Duodenal mucosa (tissue), 2 donors: ENCODE data around the gene SLC35D2.

Experiments used
- H3K27ac ChIP-seq: one replicate; pipeline ENCODE4 v1.7.0; 2013; ENCODE audit warnings: low read depth, low read length
- H3K27me3 ChIP-seq, 2 donors: one replicate each; pipeline ENCODE4 v1.7.0; 2013; ENCODE audit warnings: low read length in 2 of 2, control low read depth in 1 of 2; ENCODE audit not compliant: insufficient read depth in 2 of 2, control insufficient read depth in 1 of 2
- H3K36me3 ChIP-seq, 2 donors: one replicate each; pipeline ENCODE4 v1.7.0; 2013; ENCODE audit warnings: low read length in 2 of 2, control low read depth in 1 of 2; ENCODE audit not compliant: insufficient read depth in 2 of 2, control insufficient read depth in 1 of 2
- H3K4me1 ChIP-seq, 2 donors: one replicate each; pipeline ENCODE4 v1.7.0; 2013; ENCODE audit warnings: low read length in 2 of 2, control low read depth in 1 of 2; ENCODE audit not compliant: insufficient read depth in 2 of 2, control insufficient read depth in 1 of 2
- H3K4me3 ChIP-seq, 2 donors: one replicate each; pipeline ENCODE4 v1.7.0; 2013; ENCODE audit warnings: low read length in 2 of 2, low read depth in 1 of 2
- H3K9ac ChIP-seq, 2 donors: one replicate each; pipeline ENCODE4 v1.7.0; 2013; ENCODE audit warnings: low read length in 2 of 2, low read depth in 1 of 2
- H3K9me3 ChIP-seq, 2 donors: one replicate each; pipeline ENCODE4 v1.7.0; 2013; ENCODE audit warnings: low read length in 2 of 2, control low read depth in 1 of 2; ENCODE audit not compliant: control insufficient read depth in 1 of 2

The SLC35D2 gene

GRCh38 chr9:96399325-96399633 lies 15.8 kb upstream of the SLC35D2 start:
- no peaks in the 10 kb centered on the region for H3K27me3 ChIP-seq
- H3K4me3 ChIP-seq, result no peak overlapping the region
- peaks cover 0 to 3% of the 10 kb centered on the region in 2 donors for H3K9me3 ChIP-seq
- H3K4me1 ChIP-seq, result no peaks in the 10 kb centered on the region
- no peak overlapping the region for H3K9ac ChIP-seq
- no peak overlapping the region for H3K27ac ChIP-seq
- no peaks in the 10 kb centered on the region for H3K36me3 ChIP-seq

- Histone ChIP-seq H3K27ac (no peak overlapping the region), H3K9ac (no peak overlapping the region)
These were observed 15.2 kb upstream of the SLC35D2 start for GRCh38 chr9:96398582-96399324.

GRCh38 chr9:96395964-96396363 lies 12.5 kb upstream of the SLC35D2 start:
- Histone ChIP-seq H3K4me3 (no peak overlapping the region), H3K9ac (no peak overlapping the region), H3K27me3 (no peaks in the 10 kb centered on the region), H3K4me1 (peaks cover 12 to 15% of the 10 kb centered on the region in 2 donors), H3K36me3 (no peaks in the 10 kb centered on the region), H3K9me3 (peaks cover 0 to 2% of the 10 kb centered on the region in 2 donors), H3K27ac (no peak overlapping the region)

More at GRCh38 chr9:96398582-96399324, 15.2 kb upstream of the SLC35D2 start:
- H3K4me3 ChIP-seq, result no peak overlapping the region
- no peaks in the 10 kb centered on the region for H3K36me3 ChIP-seq
- peaks cover 0 to 3% of the 10 kb centered on the region in 2 donors for H3K9me3 ChIP-seq
- no peaks in the 10 kb centered on the region for H3K27me3 ChIP-seq
- H3K4me1 ChIP-seq, result no peaks in the 10 kb centered on the region

GRCh38 chr9:96394832-96395496 lies 11.5 kb upstream of the SLC35D2 start:
- no peak overlapping the region for H3K4me3 ChIP-seq
- H3K4me1 ChIP-seq, result peaks cover 21 to 25% of the 10 kb centered on the region in 2 donors
- H3K27me3 ChIP-seq, result no peaks in the 10 kb centered on the region
- H3K27ac ChIP-seq, result no peak overlapping the region
- no peak overlapping the region for H3K9ac ChIP-seq
- no peaks in the 10 kb centered on the region for H3K36me3 ChIP-seq
- no peaks in the 10 kb centered on the region for H3K9me3 ChIP-seq

GRCh38 chr9:96392263-96392662 lies 8.8 kb upstream of the SLC35D2 start:
- Histone ChIP-seq H3K9ac (peak overlapping the region in 1 of 2 donors; percentile 47), H3K4me1 (peaks cover 21 to 26% of the 10 kb centered on the region in 2 donors), H3K36me3 (no peaks in the 10 kb centered on the region), H3K9me3 (no peaks in the 10 kb centered on the region), H3K27me3 (no peaks in the 10 kb centered on the region), H3K4me3 (peak overlapping the region in 1 of 2 donors; percentile 25), H3K27ac (no peak overlapping the region)

- Histone ChIP-seq H3K9me3 (no peaks in the 10 kb centered on the region), H3K27ac (peak overlapping the region; percentile 75), H3K9ac (peak overlapping the region; percentile 32 to 47), H3K27me3 (no peaks in the 10 kb centered on the region), H3K4me1 (peaks cover 21 to 31% of the 10 kb centered on the region in 2 donors), H3K4me3 (peak overlapping the region; percentile 53 to 60), H3K36me3 (no peaks in the 10 kb centered on the region)
These were observed 7.7 kb upstream of the SLC35D2 start for GRCh38 chr9:96391021-96391765.

GRCh38 chr9:96388144-96388543 lies 4.6 kb upstream of the SLC35D2 start:
- Histone ChIP-seq H3K9me3 (no peaks in the 10 kb centered on the region), H3K4me1 (peaks cover 21 to 37% of the 10 kb centered on the region in 2 donors), H3K36me3 (no peaks in the 10 kb centered on the region), H3K27ac (no peak overlapping the region), H3K4me3 (no peak overlapping the region), H3K27me3 (no peaks in the 10 kb centered on the region), H3K9ac (no peak overlapping the region)

- Histone ChIP-seq H3K9me3 (no peaks in the 10 kb centered on the region), H3K9ac (no peak overlapping the region), H3K27me3 (no peaks in the 10 kb centered on the region), H3K27ac (no peak overlapping the region), H3K36me3 (no peaks in the 10 kb centered on the region), H3K4me1 (peaks cover 28 to 39% of the 10 kb centered on the region in 2 donors), H3K4me3 (no peak overlapping the region)
These were observed 2.6 kb upstream of the SLC35D2 start for GRCh38 chr9:96386157-96386556.

- H3K9me3 ChIP-seq, result no peaks in the 10 kb centered on the region
- H3K4me1 ChIP-seq, result peaks cover 22 to 34% of the 10 kb centered on the region in 2 donors
These were observed 709 bp downstream of the SLC35D2 start for GRCh38 chr9:96382839-96383164.

GRCh38 chr9:96382175-96382574 lies 1.3 kb downstream of the SLC35D2 start:
- H3K9ac ChIP-seq, result peak overlapping the region; percentile 76 to 90
- H3K27me3 ChIP-seq, result no peaks in the 10 kb centered on the region
- no peak overlapping the region for H3K27ac ChIP-seq
- H3K4me3 ChIP-seq, result peak overlapping the region; percentile 89 to 92
- H3K36me3 ChIP-seq, result peaks cover 0 to 2% of the 10 kb centered on the region in 2 donors
- peaks cover 26 to 40% of the 10 kb centered on the region in 2 donors for H3K4me1 ChIP-seq
- no peaks in the 10 kb centered on the region for H3K9me3 ChIP-seq

More at GRCh38 chr9:96382839-96383164, 709 bp downstream of the SLC35D2 start:
- Histone ChIP-seq H3K9ac (peak overlapping the region; percentile 76 to 90), H3K36me3 (no peaks in the 10 kb centered on the region), H3K27ac (peak overlapping the region; percentile 81), H3K27me3 (no peaks in the 10 kb centered on the region), H3K4me3 (peak overlapping the region; percentile 89 to 92)
